GM12875 (cell line): ENCODE results near the gene ITPR3.

ENCODE experiments used
- H3K4me3 ChIP-seq: one replicate; pipeline ENCODE4 v1.5.1; 2011; ENCODE audit warnings: low read depth, low read length, control low read depth
- CTCF ChIP-seq: IDR thresholded peaks from 2 replicates; pipeline ENCODE4 v1.5.1; 2011; ENCODE audit warnings: low read depth, mild to moderate bottlenecking, control low read depth, inconsistent platforms, low read length, moderate library complexity, borderline replicate concordance; ENCODE audit not compliant: insufficient read depth

Gene ITPR3

GRCh38 chr6:33689148-33689494 is 68.0 kb downstream of the ITPR3 start:
- TF ChIP-seq CTCF: no peak
- no peak overlapping the region for H3K4me3 ChIP-seq

- no peak for TF ChIP-seq CTCF
- no peak overlapping the region for H3K4me3 ChIP-seq
Measured at GRCh38 chr6:33689879-33690278, 68.8 kb downstream of the ITPR3 start.

- no peak for TF ChIP-seq CTCF
- no peak overlapping the region for H3K4me3 ChIP-seq
Measured at GRCh38 chr6:33690766-33691165, 69.6 kb downstream of the ITPR3 start.

DNA sequence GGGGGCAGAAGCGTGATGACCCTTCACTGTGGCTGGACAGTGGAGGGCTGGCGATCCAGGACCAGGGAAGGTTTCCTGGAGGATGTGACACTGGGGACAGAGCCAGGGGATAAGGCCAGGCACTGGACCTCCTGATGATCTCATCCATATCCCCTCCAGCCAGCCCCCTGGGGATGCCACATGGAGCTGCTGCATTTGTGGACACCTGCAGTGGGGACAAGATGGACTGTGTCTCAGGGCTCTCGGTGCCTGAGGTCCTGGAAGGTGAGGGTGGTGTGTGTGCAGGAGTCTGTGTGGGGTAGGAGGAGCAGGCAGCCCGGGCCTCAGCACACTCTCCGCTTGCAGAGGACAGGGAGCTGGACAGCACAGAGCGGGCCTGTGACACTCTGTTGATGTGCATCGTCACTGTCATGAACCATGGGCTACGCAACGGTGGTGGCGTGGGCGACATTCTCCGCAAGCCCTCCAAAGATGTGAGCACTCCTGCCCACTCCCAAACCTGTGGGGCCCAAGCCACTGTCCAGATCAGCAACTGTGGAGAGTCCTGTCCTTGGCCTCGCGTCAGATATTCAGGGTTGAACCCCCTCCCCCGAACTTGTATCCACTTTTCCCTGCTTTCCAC is 70.4 kb downstream of the ITPR3 start:
- TF ChIP-seq CTCF: no peak
- H3K4me3 ChIP-seq: no peak overlapping the region

DNA sequence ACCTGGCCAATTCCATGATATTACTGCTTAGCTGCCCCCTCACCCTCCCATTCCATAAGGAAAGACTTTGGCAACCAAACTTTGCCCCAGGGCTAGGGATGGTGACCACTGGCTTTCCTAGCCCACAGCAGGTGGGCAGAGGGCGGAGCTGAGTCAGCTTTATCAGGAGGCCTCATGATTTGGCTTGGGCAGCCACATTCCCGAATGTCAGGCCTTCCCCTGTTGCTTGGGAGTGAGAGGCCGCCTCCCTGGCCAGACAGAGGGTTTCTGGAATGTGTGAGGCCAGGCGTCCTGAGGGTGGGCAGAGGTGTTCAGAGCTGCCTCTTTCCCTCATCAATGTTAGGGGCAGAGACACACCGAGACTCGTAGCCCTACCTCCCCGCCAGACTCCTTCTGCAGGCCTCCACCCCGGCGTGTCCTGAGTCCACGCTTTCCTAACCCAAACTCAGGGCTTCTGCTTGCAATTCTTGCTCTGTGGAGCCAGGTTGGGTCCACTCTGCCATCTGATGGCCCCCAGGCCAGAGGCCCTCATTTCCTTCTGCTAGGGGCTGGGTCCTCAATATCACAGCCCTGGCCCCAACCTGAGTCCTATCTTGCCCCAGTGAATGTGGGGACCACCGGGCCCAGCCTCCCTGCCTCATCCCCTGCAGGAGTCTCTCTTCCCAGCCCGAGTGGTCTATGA is 71.1 kb downstream of the ITPR3 start:
- H3K4me3 ChIP-seq: no peak overlapping the region
- TF ChIP-seq CTCF: no peak

DNA sequence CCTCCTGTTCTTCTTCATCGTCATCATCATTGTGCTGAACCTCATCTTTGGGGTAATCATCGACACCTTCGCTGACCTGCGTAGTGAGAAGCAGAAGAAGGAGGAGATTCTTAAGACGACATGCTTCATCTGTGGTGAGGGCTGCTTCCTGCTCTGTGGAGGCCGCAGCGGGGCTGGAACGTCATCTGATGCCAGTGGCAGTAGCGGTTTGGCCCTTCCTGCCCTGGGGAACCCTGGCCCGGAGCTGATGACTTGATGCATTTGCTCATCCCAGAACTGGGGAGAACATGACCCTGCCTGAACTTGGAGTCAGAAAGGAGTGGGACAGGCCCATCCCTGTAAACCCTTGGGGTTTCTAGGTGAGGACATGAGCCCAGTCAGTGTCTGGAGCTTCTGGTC is 71.6 kb downstream of the ITPR3 start:
- no peak for TF ChIP-seq CTCF
- H3K4me3 ChIP-seq: no peak overlapping the region
